Measurements from ENCODE around the gene NDUFB7. TPM values are rescaled to one million over a fixed set of nuclear protein-coding genes. Genes with fewer than 3 reads are reported as not detected.

Gene NDUFB7
- total RNA-seq, 1 experiment from 2014 or later, result 254 TPM

GRCh38 chr19:14536926-14537692, 34.8 kb downstream of the NDUFB7 start:
- Mint-ChIP-seq H3K36me3 (peaks cover 4% of the 10 kb centered on the region; the same call in 1 of the 2 replicates), H3K4me3 (peak overlapping the region; percentile 58), H3K4me1 (peaks cover 7% of the 10 kb centered on the region), H3K27ac (peak overlapping the region; percentile 87), H3K27me3 (ENCODE audit: low read depth) (no peaks in the 10 kb centered on the region), H3K9me3 (no peaks in the 10 kb centered on the region)
- DNase-seq (ENCODE audit: low spot score) (peak; percentile 96), ATAC-seq (peak; percentile 99)
- TF ChIP-seq, protein P1, sequence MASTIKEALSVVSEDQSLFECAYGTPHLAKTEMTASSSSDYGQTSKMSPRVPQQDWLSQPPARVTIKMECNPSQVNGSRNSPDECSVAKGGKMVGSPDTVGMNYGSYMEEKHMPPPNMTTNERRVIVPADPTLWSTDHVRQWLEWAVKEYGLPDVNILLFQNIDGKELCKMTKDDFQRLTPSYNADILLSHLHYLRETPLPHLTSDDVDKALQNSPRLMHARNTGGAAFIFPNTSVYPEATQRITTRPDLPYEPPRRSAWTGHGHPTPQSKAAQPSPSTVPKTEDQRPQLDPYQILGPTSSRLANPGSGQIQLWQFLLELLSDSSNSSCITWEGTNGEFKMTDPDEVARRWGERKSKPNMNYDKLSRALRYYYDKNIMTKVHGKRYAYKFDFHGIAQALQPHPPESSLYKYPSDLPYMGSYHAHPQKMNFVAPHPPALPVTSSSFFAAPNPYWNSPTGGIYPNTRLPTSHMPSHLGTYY (CRISPR knock-in tag; IDR thresholded peaks at IDR 0.05), result no peak
- TF ChIP-seq FOXK1 (CRISPR knock-in tag; IDR thresholded peaks at IDR 0.05), result no peak
- no peak for TF ChIP-seq PRDM15 (CRISPR knock-in tag; IDR thresholded peaks at IDR 0.05)
- no peak for TF ChIP-seq ZNF423 (CRISPR knock-in tag; IDR thresholded peaks at IDR 0.05)
- no peak for TF ChIP-seq SMAD3 (CRISPR knock-in tag; IDR thresholded peaks at IDR 0.05; ENCODE audit: borderline replicate concordance)
- TF ChIP-seq GTF2I (CRISPR knock-in tag; conservative IDR thresholded peaks at IDR 0.05), result no peak
- TF ChIP-seq, protein P2, sequence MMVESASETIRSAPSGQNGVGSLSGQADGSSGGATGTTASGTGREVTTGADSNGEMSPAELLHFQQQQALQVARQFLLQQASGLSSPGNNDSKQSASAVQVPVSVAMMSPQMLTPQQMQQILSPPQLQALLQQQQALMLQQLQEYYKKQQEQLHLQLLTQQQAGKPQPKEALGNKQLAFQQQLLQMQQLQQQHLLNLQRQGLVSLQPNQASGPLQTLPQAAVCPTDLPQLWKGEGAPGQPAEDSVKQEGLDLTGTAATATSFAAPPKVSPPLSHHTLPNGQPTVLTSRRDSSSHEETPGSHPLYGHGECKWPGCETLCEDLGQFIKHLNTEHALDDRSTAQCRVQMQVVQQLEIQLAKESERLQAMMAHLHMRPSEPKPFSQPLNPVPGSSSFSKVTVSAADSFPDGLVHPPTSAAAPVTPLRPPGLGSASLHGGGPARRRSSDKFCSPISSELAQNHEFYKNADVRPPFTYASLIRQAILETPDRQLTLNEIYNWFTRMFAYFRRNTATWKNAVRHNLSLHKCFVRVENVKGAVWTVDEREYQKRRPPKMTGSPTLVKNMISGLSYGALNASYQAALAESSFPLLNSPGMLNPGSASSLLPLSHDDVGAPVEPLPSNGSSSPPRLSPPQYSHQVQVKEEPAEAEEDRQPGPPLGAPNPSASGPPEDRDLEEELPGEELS (CRISPR knock-in tag; IDR thresholded peaks at IDR 0.05), result no peak
- no peak for TF ChIP-seq RORB (CRISPR knock-in tag; IDR thresholded peaks at IDR 0.05)
- no peak for TF ChIP-seq ZSCAN18 (CRISPR knock-in tag; IDR thresholded peaks at IDR 0.05)
- TF ChIP-seq GABPB1 (CRISPR knock-in tag; IDR thresholded peaks at IDR 0.05), result no peak
- no peak for TF ChIP-seq ZNF317 (CRISPR knock-in tag; IDR thresholded peaks at IDR 0.05; ENCODE audit: borderline replicate concordance, low read depth)
- TF ChIP-seq, protein P3, sequence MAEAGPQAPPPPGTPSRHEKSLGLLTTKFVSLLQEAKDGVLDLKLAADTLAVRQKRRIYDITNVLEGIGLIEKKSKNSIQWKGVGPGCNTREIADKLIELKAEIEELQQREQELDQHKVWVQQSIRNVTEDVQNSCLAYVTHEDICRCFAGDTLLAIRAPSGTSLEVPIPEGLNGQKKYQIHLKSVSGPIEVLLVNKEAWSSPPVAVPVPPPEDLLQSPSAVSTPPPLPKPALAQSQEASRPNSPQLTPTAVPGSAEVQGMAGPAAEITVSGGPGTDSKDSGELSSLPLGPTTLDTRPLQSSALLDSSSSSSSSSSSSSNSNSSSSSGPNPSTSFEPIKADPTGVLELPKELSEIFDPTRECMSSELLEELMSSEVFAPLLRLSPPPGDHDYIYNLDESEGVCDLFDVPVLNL (CRISPR knock-in tag; IDR thresholded peaks at IDR 0.05; ENCODE audit: borderline replicate concordance, low read depth), result no peak
- no peak for TF ChIP-seq ZNF232 (CRISPR knock-in tag; IDR thresholded peaks at IDR 0.05)
- no peak for TF ChIP-seq ZNF219 (CRISPR knock-in tag; IDR thresholded peaks at IDR 0.05; ENCODE audit: borderline replicate concordance)
- TF ChIP-seq SP1 (CRISPR knock-in tag; conservative IDR thresholded peaks at IDR 0.05), result no peak
- TF ChIP-seq SOX15 (CRISPR knock-in tag; IDR thresholded peaks at IDR 0.05), result no peak
- TF ChIP-seq ZNF263 (CRISPR knock-in tag; IDR thresholded peaks at IDR 0.05; ENCODE audit: low read depth), result no peak
- CTCF ChIA-PET, result interaction anchor here (0.6 to 2.8 kb wide), 8 partner anchors 10 to 131 kb away, joined by 3 to 17 read pairs (median 4); partner anchors contain the start of gene PTGER1
- POLR2A ChIA-PET, result interaction anchor here (1.9 kb wide), 1 partner anchor 19 kb away, joined by 5 read pairs; the partner anchor contains the start of gene DNAJB1

Data from WTC11 (cell line).